ENCODE measurements around the gene MTSS2. TPM values are rescaled to one million over a fixed set of nuclear protein-coding genes. Genes with fewer than 3 reads are reported as not detected.

Gene MTSS2
- polyA plus RNA-seq, 1 of the 3 experiments (the other 2 are of a cell fraction), result 54.1 TPM

DNA sequence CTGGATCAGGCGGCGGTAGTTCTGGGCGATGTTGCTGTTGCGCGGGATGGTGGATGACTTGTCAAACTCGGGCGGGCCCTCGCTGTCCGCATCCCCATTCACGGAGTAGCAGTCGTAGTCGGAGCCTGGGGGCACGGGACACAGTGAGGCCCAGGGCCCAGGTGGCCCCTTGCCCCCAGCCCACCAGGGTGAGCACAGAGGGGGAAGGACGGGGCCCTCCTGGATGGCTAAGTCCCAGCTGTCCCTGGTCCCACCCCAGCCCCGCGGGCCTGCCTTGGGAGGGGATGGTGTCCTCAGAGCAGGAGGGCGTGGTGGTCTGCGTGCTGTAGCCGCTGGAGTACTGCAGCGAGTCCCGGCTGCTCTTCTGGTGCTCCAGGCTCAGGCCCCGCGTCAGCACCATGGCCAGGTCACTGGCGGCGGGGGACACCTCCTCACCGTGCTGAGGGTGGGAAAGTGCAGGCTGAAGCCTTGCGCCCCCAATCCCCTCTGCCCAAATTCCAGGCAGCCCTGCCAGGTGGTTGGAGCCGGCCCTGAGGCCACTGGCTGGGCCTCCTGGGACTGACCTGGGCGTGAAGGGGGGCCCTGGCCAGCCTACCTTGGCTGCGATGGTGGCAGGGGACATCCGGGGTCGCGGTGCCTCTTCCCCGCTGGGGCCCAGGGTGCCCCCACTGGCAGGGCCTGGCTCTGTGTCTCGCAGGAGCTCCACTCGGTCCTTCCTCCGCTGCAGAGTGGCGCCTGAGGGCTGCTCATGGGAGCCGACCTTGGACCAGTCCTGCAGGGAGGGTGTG is 21.3 kb downstream of the MTSS2 start:
- peaks cover 0 to 8% of the 10 kb centered on the region in 2 experiments; a peak in 1 of 4 replicates for H3K4me1 ChIP-seq (ENCODE audit: control insufficient read depth in 1 of 2, insufficient read depth in 2 of 2, low read depth in 1 of 2, low read length in 1 of 2)
- H2AFZ ChIP-seq (ENCODE audit: low read depth), result no peak overlapping the region
- H3K4me2 ChIP-seq, result no peak overlapping the region
- no peak overlapping the region for H3K27ac ChIP-seq (ENCODE audit: low read depth in 2 of 2, low read length in 1 of 2)
- H3K27me3 ChIP-seq (ENCODE audit: insufficient read depth), result no peaks in the 10 kb centered on the region
- peak; percentile 37 for DNase-seq
- H3K9me3 ChIP-seq, result no peaks in the 10 kb centered on the region
- H3K79me2 ChIP-seq (ENCODE audit: insufficient read depth), result 0 out of 2 replicates have a peak, but pooled peaks cover 6% of the 10 kb centered on the region
- peaks cover 13% of the 10 kb centered on the region for H4K20me1 ChIP-seq (ENCODE audit: insufficient read depth)
- H3K36me3 ChIP-seq (replicated peaks in 1 of 2; ENCODE audit: control insufficient read depth in 1 of 2, insufficient read depth in 2 of 2, low read length in 1 of 2), result peaks cover 38 to 40% of the 10 kb centered on the region in 2 experiments
- TF ChIP-seq, protein P1, sequence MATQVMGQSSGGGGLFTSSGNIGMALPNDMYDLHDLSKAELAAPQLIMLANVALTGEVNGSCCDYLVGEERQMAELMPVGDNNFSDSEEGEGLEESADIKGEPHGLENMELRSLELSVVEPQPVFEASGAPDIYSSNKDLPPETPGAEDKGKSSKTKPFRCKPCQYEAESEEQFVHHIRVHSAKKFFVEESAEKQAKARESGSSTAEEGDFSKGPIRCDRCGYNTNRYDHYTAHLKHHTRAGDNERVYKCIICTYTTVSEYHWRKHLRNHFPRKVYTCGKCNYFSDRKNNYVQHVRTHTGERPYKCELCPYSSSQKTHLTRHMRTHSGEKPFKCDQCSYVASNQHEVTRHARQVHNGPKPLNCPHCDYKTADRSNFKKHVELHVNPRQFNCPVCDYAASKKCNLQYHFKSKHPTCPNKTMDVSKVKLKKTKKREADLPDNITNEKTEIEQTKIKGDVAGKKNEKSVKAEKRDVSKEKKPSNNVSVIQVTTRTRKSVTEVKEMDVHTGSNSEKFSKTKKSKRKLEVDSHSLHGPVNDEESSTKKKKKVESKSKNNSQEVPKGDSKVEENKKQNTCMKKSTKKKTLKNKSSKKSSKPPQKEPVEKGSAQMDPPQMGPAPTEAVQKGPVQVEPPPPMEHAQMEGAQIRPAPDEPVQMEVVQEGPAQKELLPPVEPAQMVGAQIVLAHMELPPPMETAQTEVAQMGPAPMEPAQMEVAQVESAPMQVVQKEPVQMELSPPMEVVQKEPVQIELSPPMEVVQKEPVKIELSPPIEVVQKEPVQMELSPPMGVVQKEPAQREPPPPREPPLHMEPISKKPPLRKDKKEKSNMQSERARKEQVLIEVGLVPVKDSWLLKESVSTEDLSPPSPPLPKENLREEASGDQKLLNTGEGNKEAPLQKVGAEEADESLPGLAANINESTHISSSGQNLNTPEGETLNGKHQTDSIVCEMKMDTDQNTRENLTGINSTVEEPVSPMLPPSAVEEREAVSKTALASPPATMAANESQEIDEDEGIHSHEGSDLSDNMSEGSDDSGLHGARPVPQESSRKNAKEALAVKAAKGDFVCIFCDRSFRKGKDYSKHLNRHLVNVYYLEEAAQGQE (IDR thresholded peaks at IDR 0.05; ENCODE audit: low read depth, low read length), result peak; percentile 72; the same call in 1 of the 2 replicates
- TF ChIP-seq FOXM1 (IDR thresholded peaks at IDR 0.05; ENCODE audit: low read depth), result no peak
- no peaks in the 10 kb centered on the region for H3K9me2 ChIP-seq
- ChIA-PET CTCF (interaction anchor here (1.0 to 2.1 kb wide), 4 partner anchors 10 to 107 kb away, joined by 3 to 6 read pairs (median 3); no protein-coding TSS in a partner anchor), POLR2A (no interaction called here)
- H3K4me3 ChIP-seq (ENCODE audit: low read depth in 2 of 2, low read length in 1 of 2), result no peak overlapping the region
- H3K9ac ChIP-seq, result no peak overlapping the region
- peaks cover 3% of the 10 kb centered on the region for H3F3A ChIP-seq (replicated peaks; ENCODE audit: insufficient read depth)
- 96% methylated on average over 16 of the region's 39 CpGs for WGBS (ENCODE audit: low lambda C conversion rate)

DNA sequence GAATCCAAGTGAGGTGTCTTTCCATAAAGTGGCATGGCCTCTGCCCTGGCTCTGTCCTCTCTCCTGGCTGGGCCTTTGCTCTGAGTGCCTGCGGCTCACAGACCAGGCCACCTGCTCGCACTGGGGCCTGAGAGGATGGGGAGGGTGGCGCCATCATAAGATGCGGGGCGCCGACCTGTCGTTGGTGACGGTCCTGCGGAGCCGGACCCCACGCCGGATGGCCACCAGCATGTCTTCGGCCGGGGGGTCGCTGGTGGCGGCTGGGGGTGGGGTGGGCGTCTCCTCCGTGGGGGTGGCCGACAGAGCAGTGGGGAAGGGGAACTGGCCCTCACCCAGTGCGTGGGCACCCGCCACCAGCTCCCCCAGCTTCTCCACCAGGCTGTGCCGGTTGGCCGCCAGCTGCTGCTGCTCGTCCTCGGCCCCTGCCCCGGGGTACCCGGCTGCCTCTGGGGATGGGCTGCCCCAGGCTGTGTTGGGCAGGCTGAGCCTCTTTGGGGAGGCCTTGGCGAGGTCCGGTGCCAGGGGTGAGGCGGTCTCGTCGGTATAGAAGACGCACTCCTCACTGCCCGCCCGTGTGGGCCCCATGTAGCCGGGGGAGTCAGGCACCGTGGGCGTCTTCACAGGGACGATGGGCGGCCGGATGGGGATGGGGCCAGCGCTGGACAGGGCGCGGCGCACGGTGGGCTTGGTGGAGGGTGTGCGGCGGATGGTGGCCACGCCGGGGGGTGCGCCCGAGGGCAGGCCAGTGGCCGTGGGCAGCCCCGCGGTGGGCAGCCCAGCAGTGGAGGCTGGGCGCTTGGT is 22.1 kb downstream of the MTSS2 start:
- Histone ChIP-seq H3K36me3 (replicated peaks in 1 of 2; ENCODE audit: control insufficient read depth in 1 of 2, insufficient read depth in 2 of 2, low read length in 1 of 2) (peaks cover 32 to 33% of the 10 kb centered on the region in 2 experiments), H3K27me3 (ENCODE audit: insufficient read depth) (no peaks in the 10 kb centered on the region), H4K20me1 (ENCODE audit: insufficient read depth) (peaks cover 13% of the 10 kb centered on the region), H3F3A (replicated peaks; ENCODE audit: insufficient read depth) (peaks cover 3% of the 10 kb centered on the region), H3K9ac (no peak overlapping the region), H3K9me2 (no peaks in the 10 kb centered on the region), H3K27ac (ENCODE audit: low read depth in 2 of 2, low read length in 1 of 2) (no peak overlapping the region), H2AFZ (ENCODE audit: low read depth) (no peak overlapping the region), H3K79me2 (ENCODE audit: insufficient read depth) (0 out of 2 replicates have a peak, but pooled peaks cover 6% of the 10 kb centered on the region), H3K4me1 (ENCODE audit: control insufficient read depth in 1 of 2, insufficient read depth in 2 of 2, low read depth in 1 of 2, low read length in 1 of 2) (peaks cover 0 to 8% of the 10 kb centered on the region in 2 experiments; a peak in 1 of 4 replicates), H3K4me2 (no peak overlapping the region), H3K9me3 (no peaks in the 10 kb centered on the region), H3K4me3 (ENCODE audit: low read depth in 2 of 2, low read length in 1 of 2) (no peak overlapping the region)
- POLR2A ChIA-PET, result no interaction called here
- CTCF ChIA-PET, result no interaction called here
- DNase-seq, result peak; percentile 36
- 97% methylated on average over 26 of the region's 56 CpGs for WGBS (ENCODE audit: low lambda C conversion rate)
- TF ChIP-seq SMC3 (IDR thresholded peaks at IDR 0.05; ENCODE audit: low read depth, low read length), result no peak
- TF ChIP-seq JUND (IDR thresholded peaks at IDR 0.05), result no peak
- TF ChIP-seq, protein P2, sequence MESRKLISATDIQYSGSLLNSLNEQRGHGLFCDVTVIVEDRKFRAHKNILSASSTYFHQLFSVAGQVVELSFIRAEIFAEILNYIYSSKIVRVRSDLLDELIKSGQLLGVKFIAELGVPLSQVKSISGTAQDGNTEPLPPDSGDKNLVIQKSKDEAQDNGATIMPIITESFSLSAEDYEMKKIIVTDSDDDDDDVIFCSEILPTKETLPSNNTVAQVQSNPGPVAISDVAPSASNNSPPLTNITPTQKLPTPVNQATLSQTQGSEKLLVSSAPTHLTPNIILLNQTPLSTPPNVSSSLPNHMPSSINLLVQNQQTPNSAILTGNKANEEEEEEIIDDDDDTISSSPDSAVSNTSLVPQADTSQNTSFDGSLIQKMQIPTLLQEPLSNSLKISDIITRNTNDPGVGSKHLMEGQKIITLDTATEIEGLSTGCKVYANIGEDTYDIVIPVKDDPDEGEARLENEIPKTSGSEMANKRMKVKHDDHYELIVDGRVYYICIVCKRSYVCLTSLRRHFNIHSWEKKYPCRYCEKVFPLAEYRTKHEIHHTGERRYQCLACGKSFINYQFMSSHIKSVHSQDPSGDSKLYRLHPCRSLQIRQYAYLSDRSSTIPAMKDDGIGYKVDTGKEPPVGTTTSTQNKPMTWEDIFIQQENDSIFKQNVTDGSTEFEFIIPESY (IDR thresholded peaks at IDR 0.05; ENCODE audit: borderline replicate concordance, low read depth), result no peak
